ENCODE results near the gene RBFOX2. TPM values are rescaled to one million over a fixed set of nuclear protein-coding genes. Genes with fewer than 3 reads are reported as not detected.
A peak's percentile ranks its signal among the peaks of the same experiment; 100 is the strongest.

The RBFOX2 gene
- polyA plus RNA-seq, 2 of the 4 experiments (the other 2 are of a cell fraction): 30.3 to 77.7 TPM

- POLR2A ChIA-PET: no interaction called here
- peak overlapping the region; percentile 8 for H3K4me2 ChIP-seq
- no peak overlapping the region for H3K4me3 ChIP-seq
- peaks cover 3% of the 10 kb centered on the region; the same call in 1 of the 3 replicates for H3K9me3 ChIP-seq
- 28% methylated on average over 2 of the region's 2 CpGs for WGBS (ENCODE audit: missing lambda C conversion rate)
- no peak for FAIRE-seq
- peak in 1 of 2 experiments; percentile 42 for DNase-seq (ENCODE audit: low read depth in 1 of 2, low spot score in 1 of 2)
- TF ChIP-seq SREBF2 (IDR thresholded peaks at IDR 0.05): no peak
- no peak for TF ChIP-seq NR3C1 (IDR thresholded peaks at IDR 0.05)
- no peak for TF ChIP-seq RARB (CRISPR knock-in tag; IDR thresholded peaks at IDR 0.05)
- TF ChIP-seq CBX2 (IDR thresholded peaks at IDR 0.05; ENCODE audit: borderline replicate concordance, low read depth): no peak
- no peak for TF ChIP-seq MAX (IDR thresholded peaks at IDR 0.05)
- TF ChIP-seq USF2 (IDR thresholded peaks at IDR 0.05): no peak
- TF ChIP-seq JUNB (IDR thresholded peaks at IDR 0.05): no peak
- TF ChIP-seq REST (IDR thresholded peaks at IDR 0.05): no peak
- TF ChIP-seq ESRRA (IDR thresholded peaks at IDR 0.05; ENCODE audit: borderline replicate concordance, low read length): no peak
- TF ChIP-seq MYC (IDR thresholded peaks at IDR 0.05; ENCODE audit: borderline replicate concordance, low read length): no peak
- TF ChIP-seq JUN (IDR thresholded peaks at IDR 0.05): no peak
- no peak for TF ChIP-seq KDM1A (IDR thresholded peaks at IDR 0.05; ENCODE audit: low read depth)
- peaks cover 38% of the 10 kb centered on the region for H3K4me1 ChIP-seq
- CTCF ChIA-PET: no interaction called here
- peak; percentile 30 to 63; a peak in 4 of 6 replicates for ATAC-seq
- peak overlapping the region in 1 of 2 experiments; percentile 49; a peak in 2 of 6 replicates for H3K27ac ChIP-seq
These were observed 141.2 kb downstream of the RBFOX2 start for GRCh38 chr22:35887296-35887875.

- DNase-seq (ENCODE audit: low read depth in 1 of 2, low spot score in 1 of 2): no peak
- no peak for FAIRE-seq
- WGBS (ENCODE audit: missing lambda C conversion rate): 82% methylated on average over 4 of the region's 4 CpGs
- no peak overlapping the region for H3K4me3 ChIP-seq
- peaks cover 35% of the 10 kb centered on the region for H3K4me1 ChIP-seq
- ChIA-PET POLR2A (no interaction called here), CTCF (no interaction called here)
- ATAC-seq: no peak
- H3K4me2 ChIP-seq: no peak overlapping the region
- no peak for TF ChIP-seq RAD21 (conservative IDR thresholded peaks at IDR 0.05 in 1 of 2, IDR thresholded peaks at IDR 0.05 in 1 of 2)
- TF ChIP-seq HOXA7 (CRISPR knock-in tag; IDR thresholded peaks at IDR 0.05): no peak
- no peak for TF ChIP-seq EHMT2 (IDR thresholded peaks at IDR 0.05; ENCODE audit: low read depth)
- peaks cover 3% of the 10 kb centered on the region; the same call in 1 of the 3 replicates for H3K9me3 ChIP-seq
- no peak overlapping the region for H3K27ac ChIP-seq
These were observed 142.3 kb downstream of the RBFOX2 start for GRCh38 chr22:35886309-35886708.

GRCh38 chr22:35884529-35884928 lies 144.1 kb downstream of the RBFOX2 start:
- ChIA-PET CTCF (interaction anchor here (1.8 kb wide), 1 partner anchor 10 kb away, joined by 5 read pairs; no protein-coding TSS in a partner anchor), POLR2A (interaction anchor here (0.6 to 0.7 kb wide), 2 partner anchors 253 to 590 kb away, joined by 5 read pairs; no protein-coding TSS in a partner anchor)
- no peak overlapping the region for H3K27ac ChIP-seq
- WGBS (ENCODE audit: missing lambda C conversion rate): 95% methylated on average over 2 of the region's 2 CpGs
- no peak for DNase-seq (ENCODE audit: low read depth in 1 of 2, low spot score in 1 of 2)
- H3K4me3 ChIP-seq: no peak overlapping the region
- peaks cover 35% of the 10 kb centered on the region for H3K4me1 ChIP-seq
- H3K9me3 ChIP-seq: peaks cover 3% of the 10 kb centered on the region; the same call in 1 of the 3 replicates
- no peak overlapping the region for H3K4me2 ChIP-seq
- no peak for TF ChIP-seq KDM1A (IDR thresholded peaks at IDR 0.05; ENCODE audit: low read depth)
- no peak for TF ChIP-seq GATA3 (IDR thresholded peaks at IDR 0.05; ENCODE audit: borderline replicate concordance)
- FAIRE-seq: no peak
- ATAC-seq: no peak
